Endodermal cell (in vitro differentiated cells): Measurements from ENCODE around the gene FAF1. TPM values are rescaled to one million over a fixed set of nuclear protein-coding genes. Genes with fewer than 3 reads are reported as not detected.

Experiments used
- DNase-seq: peaks from one replicate; pipeline ENCODE4 v3.0.0-alpha.2; 2017
- H3K27ac ChIP-seq: 2 replicates; pipeline ENCODE4 v1.5.1; 2013; ENCODE audit warnings: mild to moderate bottlenecking, low read depth, low read length, moderate library complexity
- H3K27me3 ChIP-seq: 2 replicates; pipeline ENCODE4 v1.6.1; 2013; ENCODE audit warnings: mild to moderate bottlenecking, low read length, moderate library complexity; ENCODE audit not compliant: insufficient read depth, control insufficient read depth, poor library complexity, severe bottlenecking
- H3K36me3 ChIP-seq: 2 replicates; pipeline ENCODE4 v1.7.0; 2013; ENCODE audit warnings: mild to moderate bottlenecking, low read length, moderate library complexity; ENCODE audit not compliant: control insufficient read depth, insufficient read depth
- H3K4me1 ChIP-seq: one replicate; pipeline ENCODE4 v1.7.0; 2013; ENCODE audit warnings: low read length; ENCODE audit not compliant: control insufficient read depth, insufficient read depth
- H3K4me3 ChIP-seq: 2 replicates; pipeline ENCODE4 v1.5.1; 2013; ENCODE audit warnings: mild to moderate bottlenecking, low read length, moderate library complexity
- H3K9ac ChIP-seq: 2 replicates; pipeline ENCODE4 v1.6.1; 2013; ENCODE audit warnings: mild to moderate bottlenecking, low read length, moderate library complexity; ENCODE audit not compliant: poor library complexity, severe bottlenecking; ENCODE audit errors: extremely low read depth
- H3K9me3 ChIP-seq: 2 replicates; pipeline ENCODE4 v1.6.1; 2013; ENCODE audit warnings: mild to moderate bottlenecking, low read length, moderate library complexity; ENCODE audit not compliant: control insufficient read depth
- H3K27ac Mint-ChIP-seq: 2 replicates; pipeline ENCODE4 v1.8.0; 2020; ENCODE audit warnings: mixed read lengths
- H3K27me3 Mint-ChIP-seq: 2 replicates; pipeline ENCODE4 v1.8.0; 2021; ENCODE audit warnings: mild to moderate bottlenecking, mixed read lengths; ENCODE audit not compliant: insufficient read depth
- H3K36me3 Mint-ChIP-seq: 2 replicates; pipeline ENCODE4 v1.8.0; 2020; ENCODE audit warnings: low read depth, mixed read lengths
- H3K4me1 Mint-ChIP-seq: 2 replicates; pipeline ENCODE4 v1.8.0; 2020; ENCODE audit warnings: mixed read lengths
- H3K4me3 Mint-ChIP-seq: 2 replicates; pipeline ENCODE4 v1.8.0; 2020; ENCODE audit warnings: mild to moderate bottlenecking, moderate library complexity, mixed read lengths
- H3K9me3 Mint-ChIP-seq: 2 replicates; pipeline ENCODE4 v1.8.0; 2020; ENCODE audit warnings: mild to moderate bottlenecking, mixed read lengths
- CTCF ChIP-seq: fragments of 200-600 bp; sonication (generic); conservative IDR thresholded peaks from 2 replicates; pipeline ENCODE4 v1.5.0; 2021; ENCODE audit warnings: antibody characterized with exemption, mild to moderate bottlenecking
- WGBS, 2 experiments: methylation state at CpG; one replicate each; pipeline versions ENCODE4 v1.1.5 to v1.1.7; 2013; ENCODE audit warnings: missing lambda C conversion rate in 2 of 2, mixed read lengths in 1 of 2; ENCODE audit not compliant: insufficient coverage in 1 of 2, insufficient read length in 1 of 2; 5-methylcytosine and 5-hydroxymethylcytosine counted together
- total RNA-seq, 2 donors: library from RNA; stranded (reverse); fragmentation: NEBNext Ultra II Directional in 1 of 2; extraction: Animal tissue kit (Norgen Biotek cat#: 25700) in 1 of 2; gene quantifications; 2 replicates in 1 of 2; 3 replicates in 1 of 2; pipeline ENCODE4 v1.2.1, GENCODE V29; 2021

Gene FAF1
- total RNA-seq, 2 donors from 2014 or later, result 76.4 to 94.4 TPM

- H3K36me3 Mint-ChIP-seq, result peaks cover 12% of the 10 kb centered on the region
- peak overlapping the region; percentile 27 for H3K9ac ChIP-seq
These were observed 390.0 kb downstream of the FAF1 start for GRCh38 chr1:50570066-50570468.

GRCh38 chr1:50568782-50569181 lies 391.3 kb downstream of the FAF1 start:
- Mint-ChIP-seq H3K27me3 (no peaks in the 10 kb centered on the region), H3K27ac (peak overlapping the region; percentile 89), H3K4me3 (peak overlapping the region; percentile 9), H3K4me1 (peaks cover 71% of the 10 kb centered on the region), H3K9me3 (no peaks in the 10 kb centered on the region), H3K36me3 (peaks cover 6% of the 10 kb centered on the region)
- Histone ChIP-seq H3K9ac (no peak overlapping the region), H3K4me3 (no peak overlapping the region), H3K27me3 (no peaks in the 10 kb centered on the region), H3K9me3 (no peaks in the 10 kb centered on the region), H3K4me1 (peaks cover 17% of the 10 kb centered on the region), H3K27ac (peak overlapping the region; percentile 10), H3K36me3 (peaks cover 8% of the 10 kb centered on the region)
- no peak for TF ChIP-seq CTCF
- peak; percentile 51 for DNase-seq
- 17% methylated on average over 1 of the region's 1 CpG; no CpG with 5 or more reads in 1 of the 2 experiments for WGBS, 2 experiments

More at GRCh38 chr1:50570066-50570468, 390.0 kb downstream of the FAF1 start:
- DNase-seq, result no peak
- TF ChIP-seq CTCF, result no peak
- peaks cover 17% of the 10 kb centered on the region for H3K4me1 ChIP-seq
- no peaks in the 10 kb centered on the region for H3K9me3 Mint-ChIP-seq
- H3K36me3 ChIP-seq, result peaks cover 4% of the 10 kb centered on the region
- peak overlapping the region; percentile 89 for H3K27ac Mint-ChIP-seq
- no peaks in the 10 kb centered on the region for H3K27me3 Mint-ChIP-seq
- no peaks in the 10 kb centered on the region for H3K27me3 ChIP-seq
- no peaks in the 10 kb centered on the region for H3K9me3 ChIP-seq
- H3K4me1 Mint-ChIP-seq, result peaks cover 64% of the 10 kb centered on the region
- peak overlapping the region; percentile 34 for H3K4me3 Mint-ChIP-seq
- peak overlapping the region; percentile 3 for H3K27ac ChIP-seq
- H3K4me3 ChIP-seq, result peak overlapping the region; percentile 63
- 14 to 21% methylated on average over 4 to 6 of the region's 7 CpGs for WGBS, 2 experiments

GRCh38 chr1:50566405-50566804 lies 393.7 kb downstream of the FAF1 start:
- Histone ChIP-seq H3K9ac (no peak overlapping the region), H3K27me3 (no peaks in the 10 kb centered on the region), H3K4me3 (no peak overlapping the region), H3K27ac (no peak overlapping the region), H3K9me3 (no peaks in the 10 kb centered on the region), H3K36me3 (peaks cover 15% of the 10 kb centered on the region), H3K4me1 (peaks cover 14% of the 10 kb centered on the region)
- 100% methylated on average over 1 to 2 of the region's 2 CpGs for WGBS, 2 experiments
- no peak overlapping the region for H3K4me3 Mint-ChIP-seq
- H3K27ac Mint-ChIP-seq, result no peak overlapping the region
- H3K36me3 Mint-ChIP-seq, result peaks cover 4% of the 10 kb centered on the region
- peaks cover 68% of the 10 kb centered on the region for H3K4me1 Mint-ChIP-seq
- no peaks in the 10 kb centered on the region for H3K9me3 Mint-ChIP-seq
- TF ChIP-seq CTCF, result no peak
- H3K27me3 Mint-ChIP-seq, result no peaks in the 10 kb centered on the region
- DNase-seq, result no peak
